Inflammatory macrophage treated with lipopolysaccharide for 1 hour (primary cell): ENCODE results near the gene DHX38.
A peak's percentile ranks its signal among the peaks of the same experiment; 100 is the strongest.

Source experiments
- DNase-seq, 2 donors: peaks; one replicate each; pipeline ENCODE4 v3.0.0-alpha.2; 2020 to 2022

Gene DHX38

DNA sequence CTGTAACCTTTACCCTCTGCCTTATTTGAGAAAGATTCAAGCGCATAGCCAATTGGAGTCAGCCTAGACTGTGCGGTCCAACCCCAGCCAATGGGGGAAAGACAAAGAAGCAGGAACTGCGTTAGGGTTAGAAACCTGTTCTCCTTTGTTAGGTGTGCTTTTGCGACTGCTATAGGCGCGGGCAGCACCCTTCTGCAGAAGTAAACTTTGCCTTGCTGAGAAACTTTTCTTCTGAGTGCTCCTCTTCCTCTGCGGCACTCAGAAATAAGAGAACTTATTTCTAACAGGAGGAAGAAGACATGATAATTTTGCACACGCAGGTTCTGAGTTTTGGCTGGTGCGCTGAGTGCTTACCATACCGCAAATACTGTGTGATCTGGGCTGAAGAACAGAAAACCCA is 9.2 kb upstream of the DHX38 start:
- DNase-seq, result no peak

DNA sequence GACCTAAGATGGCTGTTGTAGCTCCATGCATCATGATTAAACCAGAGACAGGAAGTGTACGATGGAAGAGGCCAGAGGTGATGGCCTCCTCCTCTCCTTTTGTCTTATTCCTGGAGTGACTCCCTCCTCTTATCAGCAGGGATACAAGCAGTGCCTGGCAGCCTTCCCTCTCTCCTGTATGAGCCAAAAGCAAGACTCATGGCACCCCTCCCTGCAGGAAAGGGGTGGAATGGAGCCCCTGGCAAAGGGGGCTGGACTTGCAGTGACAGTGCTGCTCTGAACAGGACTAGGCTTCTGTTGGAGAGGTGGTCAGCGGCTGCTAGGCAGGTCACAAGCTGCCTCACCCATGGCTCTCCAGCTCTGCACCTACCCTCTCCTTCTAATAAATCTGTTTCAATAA is 8.6 kb upstream of the DHX38 start:
- DNase-seq, result no peak

- no peak for DNase-seq
Measured at GRCh38 chr16:72091217-72091616, 2.4 kb upstream of the DHX38 start.

DNA sequence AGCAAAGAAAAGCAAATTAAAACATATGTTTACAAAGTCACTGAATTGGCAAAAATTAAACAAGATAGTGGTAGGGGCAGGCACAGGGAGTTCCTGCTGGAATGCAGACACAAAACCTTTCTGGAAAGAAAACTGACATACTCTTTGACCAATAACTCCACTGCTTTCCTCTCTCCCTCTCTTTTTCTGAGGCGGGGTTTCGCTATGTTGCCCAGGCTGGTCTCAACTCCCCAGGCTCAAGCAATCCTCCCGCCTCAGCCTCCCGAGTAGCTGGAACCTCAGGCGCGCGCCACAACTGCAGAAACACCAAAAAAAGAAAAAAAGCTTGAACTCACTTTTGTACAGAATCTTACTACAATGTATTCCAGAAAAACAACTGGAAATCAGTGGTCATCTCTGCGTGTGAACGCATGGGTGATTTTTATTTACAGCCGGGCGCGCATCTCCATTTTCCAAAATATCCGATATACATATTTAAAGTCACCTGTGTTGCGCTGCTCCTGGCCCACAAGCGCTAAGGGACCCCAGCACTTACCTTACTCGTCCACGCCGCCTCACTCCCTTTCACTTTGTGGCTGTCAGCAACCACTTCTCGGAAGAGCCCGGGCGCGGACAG is 707 bp upstream of the DHX38 start:
- DNase-seq, result peak in 1 of 2 donors; percentile 32

DNA sequence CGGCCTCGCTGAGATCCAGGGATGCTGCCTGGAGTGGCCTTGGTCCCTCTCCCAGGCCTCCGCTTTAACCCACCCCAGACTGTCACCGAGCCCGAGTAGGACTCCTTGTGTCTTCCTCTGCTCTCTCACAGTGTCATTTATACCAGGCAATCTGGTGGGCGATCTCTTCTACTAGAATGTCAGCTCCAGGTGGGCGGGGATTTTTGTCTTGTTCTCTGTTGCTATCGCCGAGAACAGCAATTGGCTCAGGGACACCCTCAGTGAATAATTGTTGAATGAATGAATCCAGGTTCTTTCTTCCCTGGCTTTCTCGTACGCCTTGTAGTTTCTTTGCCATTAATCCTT is 591 bp downstream of the DHX38 start:
- peak; percentile 54 to 64 for DNase-seq

GRCh38 chr16:72098936-72099335 is 5.3 kb downstream of the DHX38 start:
- DNase-seq, result no peak

DNA sequence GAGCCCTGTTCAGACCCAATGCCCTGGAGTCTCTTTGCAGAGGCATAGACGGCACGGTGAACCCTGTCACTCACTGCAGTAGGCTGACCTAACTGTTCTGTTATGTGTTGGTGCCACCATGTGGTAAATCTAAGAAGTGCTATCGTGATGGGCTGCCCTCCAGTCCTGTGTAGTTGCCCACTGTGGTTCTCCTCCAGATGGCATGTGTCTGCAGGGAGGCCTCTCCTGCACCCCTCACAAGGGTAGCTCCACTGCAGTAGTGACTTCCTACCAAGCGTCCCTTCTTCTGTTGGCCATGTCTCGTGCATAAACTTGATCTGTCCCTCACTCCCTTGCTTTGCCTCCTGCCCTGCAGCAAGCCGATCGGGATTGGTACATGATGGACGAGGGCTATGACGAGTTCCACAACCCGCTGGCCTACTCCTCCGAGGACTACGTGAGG is 5.8 kb downstream of the DHX38 start:
- DNase-seq, result peak; percentile 25 to 84

DNA sequence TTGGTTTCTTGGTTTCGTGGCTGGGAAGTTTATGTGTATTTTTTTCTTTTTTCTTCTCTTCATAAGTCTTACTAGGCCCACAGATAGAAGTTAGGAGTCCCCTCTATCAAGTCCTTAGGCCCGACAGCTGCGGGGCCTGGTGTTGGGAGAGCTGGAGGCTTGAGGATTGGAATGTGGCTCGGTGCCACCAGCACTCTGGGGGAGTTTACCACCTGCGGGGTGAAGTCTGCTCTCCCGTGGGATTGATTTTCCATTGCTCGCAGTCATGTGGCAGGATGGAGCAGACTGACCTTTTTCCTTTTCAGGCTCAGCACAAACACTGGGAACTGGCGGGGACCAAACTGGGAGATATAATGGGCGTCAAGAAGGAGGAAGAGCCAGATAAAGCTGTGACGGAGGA is 7.5 kb downstream of the DHX38 start:
- DNase-seq, result no peak

DNA sequence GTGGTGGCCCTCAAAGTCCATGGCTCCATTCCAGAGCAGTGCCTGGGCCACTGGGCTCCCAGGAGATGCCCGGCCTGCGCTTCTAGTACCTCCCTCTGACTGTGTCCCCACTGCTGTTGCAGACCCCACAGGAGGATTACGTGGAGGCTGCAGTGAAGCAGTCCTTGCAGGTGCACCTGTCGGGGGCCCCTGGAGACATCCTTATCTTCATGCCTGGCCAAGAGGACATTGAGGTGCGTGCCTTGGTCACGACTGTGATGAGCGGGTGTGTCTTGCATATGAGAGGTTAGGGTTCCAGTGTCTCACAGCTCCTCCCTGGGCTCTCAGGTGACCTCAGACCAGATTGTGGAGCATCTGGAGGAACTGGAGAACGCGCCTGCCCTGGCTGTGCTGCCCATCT is 11.3 kb downstream of the DHX38 start:
- DNase-seq, result no peak

GRCh38 chr16:72105978-72106377 is 12.3 kb downstream of the DHX38 start:
- no peak for DNase-seq

DNA sequence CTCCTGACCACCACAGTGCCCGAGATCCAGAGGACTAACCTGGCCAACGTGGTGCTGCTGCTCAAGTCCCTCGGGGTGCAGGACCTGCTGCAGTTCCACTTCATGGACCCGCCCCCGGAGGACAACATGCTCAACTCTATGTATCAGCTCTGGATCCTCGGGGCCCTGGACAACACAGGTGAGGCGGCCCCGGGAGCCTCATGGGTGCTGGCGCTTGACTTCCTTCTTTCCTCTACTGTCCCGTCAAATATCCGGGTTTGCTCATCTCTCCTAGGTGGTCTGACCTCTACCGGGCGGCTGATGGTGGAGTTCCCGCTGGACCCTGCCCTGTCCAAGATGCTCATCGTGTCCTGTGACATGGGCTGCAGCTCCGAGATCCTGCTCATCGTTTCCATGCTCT is 13.7 kb downstream of the DHX38 start:
- no peak for DNase-seq

DNA sequence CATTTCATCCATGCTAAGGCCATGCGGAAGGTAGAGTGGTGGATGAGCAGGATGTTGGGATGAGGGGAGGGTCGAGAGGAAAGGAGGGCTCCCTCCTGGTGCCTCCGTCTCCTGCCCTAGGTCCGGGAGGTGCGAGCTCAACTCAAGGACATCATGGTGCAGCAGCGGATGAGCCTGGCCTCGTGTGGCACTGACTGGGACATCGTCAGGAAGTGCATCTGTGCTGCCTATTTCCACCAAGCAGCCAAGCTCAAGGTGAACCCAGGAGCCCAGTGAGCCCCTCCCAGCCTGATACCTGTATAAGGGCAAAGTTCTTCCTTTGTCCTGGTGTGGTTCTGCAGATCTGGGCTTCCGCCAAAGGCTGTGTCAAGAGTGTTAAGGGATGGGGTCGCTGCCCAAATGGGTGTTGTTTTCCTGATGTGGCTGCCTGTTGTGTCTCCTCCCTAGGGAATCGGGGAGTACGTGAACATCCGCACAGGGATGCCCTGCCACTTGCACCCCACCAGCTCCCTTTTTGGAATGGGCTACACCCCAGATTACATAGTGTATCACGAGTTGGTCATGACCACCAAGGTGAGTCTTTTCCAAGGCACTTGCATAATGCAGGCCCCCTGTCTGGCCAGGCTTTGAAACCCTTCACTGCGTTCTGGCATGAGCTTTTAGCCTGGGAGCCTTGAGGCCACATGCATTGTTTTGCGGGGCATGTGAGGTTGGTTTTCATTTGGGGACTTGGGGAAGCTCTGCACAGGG is 14.9 kb downstream of the DHX38 start:
- DNase-seq, result no peak

GRCh38 chr16:72109300-72109699 is 15.7 kb downstream of the DHX38 start:
- no peak for DNase-seq

DNA sequence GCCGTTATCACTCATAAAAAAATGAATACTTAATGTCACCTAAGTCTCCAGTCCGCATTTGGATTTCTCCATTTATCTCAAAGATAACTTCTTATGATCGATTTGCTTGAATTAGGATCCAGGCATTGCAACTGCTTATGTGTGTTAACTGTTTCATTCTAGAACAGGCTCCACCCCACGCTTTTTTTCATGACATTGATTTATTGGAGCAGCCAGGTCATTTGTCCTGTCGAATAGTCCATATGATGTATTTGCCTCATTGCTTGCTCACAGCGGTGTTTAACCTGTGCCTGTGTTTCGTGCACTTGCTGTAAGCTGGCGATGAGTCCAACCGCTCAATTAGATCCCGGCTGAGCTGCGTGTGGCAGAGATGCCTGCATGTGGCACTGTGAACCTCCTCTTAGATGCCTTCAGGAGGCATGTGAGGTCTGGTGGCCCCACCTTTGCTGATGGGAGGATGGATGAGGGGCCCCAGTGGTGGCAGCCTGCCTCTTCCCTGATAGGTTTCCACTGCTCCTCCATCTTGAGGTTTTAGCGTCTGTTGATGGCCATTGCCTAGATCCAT is 16.4 kb downstream of the DHX38 start:
- no peak for DNase-seq

DNA sequence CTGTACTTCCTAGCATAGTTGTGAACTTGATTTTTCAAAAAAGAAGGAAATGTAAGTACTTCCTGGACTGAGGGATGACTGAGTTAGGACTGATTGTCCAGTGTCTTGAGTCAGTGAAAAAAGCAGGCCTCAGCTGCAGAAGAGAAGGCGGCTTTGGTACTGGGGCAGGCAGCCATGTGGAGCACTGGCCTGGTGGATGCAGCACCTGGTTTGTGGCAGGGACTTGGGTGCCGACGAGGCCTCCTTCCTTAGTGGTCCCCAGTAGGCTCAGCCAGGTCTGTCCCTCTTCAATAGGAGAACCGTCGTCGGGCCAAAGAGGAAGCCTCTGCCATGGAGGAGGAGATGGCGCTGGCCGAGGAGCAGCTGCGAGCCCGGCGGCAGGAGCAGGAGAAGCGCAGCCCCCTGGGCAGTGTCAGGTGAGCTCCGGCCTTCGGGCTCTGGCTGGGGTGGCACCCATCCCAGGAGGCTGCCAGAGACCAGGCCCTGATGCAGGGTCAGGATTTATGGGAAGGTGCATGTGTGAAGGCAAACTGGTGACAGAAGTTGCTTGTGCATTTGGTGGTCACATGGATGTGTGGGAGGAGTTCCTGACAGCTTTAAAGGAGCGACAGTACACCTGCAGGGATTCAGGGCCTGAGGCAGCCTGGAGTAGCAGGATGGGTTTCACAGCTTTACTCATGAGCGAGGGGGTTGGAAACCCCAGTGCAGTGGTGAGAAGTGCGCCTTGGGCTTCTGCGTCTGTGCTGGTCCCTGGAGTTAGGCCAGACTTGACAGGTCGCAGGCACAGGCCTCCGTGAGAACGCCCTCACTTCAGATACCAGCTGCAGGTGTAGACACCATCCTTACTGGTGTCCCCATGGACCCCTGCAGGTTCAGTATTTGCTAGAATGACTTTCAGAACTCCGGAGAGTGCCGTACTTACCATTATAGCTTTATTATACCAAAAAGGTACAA is 17.3 kb downstream of the DHX38 start:
- no peak for DNase-seq

DNA sequence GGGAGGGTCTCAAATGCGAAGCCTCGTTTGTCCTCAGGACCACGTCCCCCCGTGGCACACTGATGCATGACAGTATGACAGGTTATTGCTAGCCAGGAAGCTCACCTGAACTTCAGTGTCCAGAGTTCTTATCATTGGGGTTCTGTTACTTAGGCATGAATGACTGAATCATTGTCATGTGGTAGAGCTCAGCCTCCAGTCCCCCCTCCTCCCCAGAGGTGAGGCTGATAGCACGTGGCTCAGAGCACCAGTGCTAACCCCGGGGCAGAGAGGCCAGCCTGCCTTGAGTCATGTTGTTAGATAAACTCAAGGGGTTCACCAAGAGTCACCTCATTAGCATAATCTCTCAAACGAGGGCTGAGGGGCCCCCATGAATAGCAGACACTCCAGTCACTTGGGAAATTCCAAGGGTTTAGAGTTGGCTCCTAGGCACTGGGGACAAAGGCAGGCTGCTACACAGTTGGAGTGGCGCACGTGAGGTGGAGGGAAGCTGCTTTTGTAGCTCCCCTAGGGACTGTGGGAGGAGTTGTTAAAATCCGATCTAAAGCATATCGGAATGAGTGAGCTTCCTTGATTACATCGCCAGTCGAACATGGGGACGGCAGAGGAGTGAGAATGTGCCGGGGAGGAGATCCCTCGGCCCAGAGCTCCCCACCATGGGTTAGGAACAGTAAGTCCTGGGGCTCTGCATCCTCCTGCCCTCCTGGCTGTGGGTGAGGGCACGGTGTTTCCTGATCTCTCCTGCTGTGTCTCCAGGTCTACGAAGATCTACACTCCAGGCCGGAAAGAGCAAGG is 18.2 kb downstream of the DHX38 start:
- no peak for DNase-seq

- DNase-seq, result no peak
Measured at GRCh38 chr16:72112452-72112792, 18.8 kb downstream of the DHX38 start.

DNA sequence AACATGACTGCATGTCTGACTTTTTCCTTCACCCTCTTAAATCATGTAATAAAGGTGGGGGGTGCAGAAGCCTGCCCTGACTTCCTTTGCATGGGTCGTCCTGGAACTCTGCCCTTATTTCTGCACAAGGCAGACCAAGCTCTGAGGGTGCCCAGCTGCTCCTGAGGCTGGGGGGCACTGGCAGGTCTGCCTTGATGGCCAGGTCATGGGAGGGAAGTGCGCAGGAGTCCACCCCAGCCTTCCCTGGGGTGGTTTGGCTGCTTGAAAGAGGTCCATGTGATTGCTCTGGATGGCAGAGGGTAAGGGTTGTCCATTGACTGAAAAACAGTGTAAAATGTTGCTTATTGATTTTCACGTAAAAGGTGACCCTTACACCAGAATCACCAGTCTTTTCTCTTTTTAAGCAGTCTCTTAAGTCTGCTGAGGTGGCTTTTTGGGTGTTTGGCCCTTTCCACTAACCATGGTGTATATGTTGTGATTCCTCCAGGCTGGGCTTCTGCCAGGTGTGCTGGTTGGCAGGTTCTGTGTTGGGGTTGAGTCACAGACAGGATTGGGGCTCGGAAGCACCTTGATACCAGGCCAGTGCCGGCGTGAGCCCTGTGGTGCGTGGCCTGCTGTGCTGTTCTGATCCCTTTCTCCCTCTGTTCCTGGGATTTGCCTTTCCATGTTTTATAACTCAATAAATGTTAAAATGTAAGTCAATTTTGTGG is 19.4 kb downstream of the DHX38 start:
- DNase-seq, result no peak

GRCh38 chr16:72113616-72113945 is 19.9 kb downstream of the DHX38 start:
- DNase-seq, result no peak

- no peak for DNase-seq
Measured at GRCh38 chr16:72120026-72120425, 26.4 kb downstream of the DHX38 start.

- no peak for DNase-seq
Measured at GRCh38 chr16:72122308-72122707, 28.7 kb downstream of the DHX38 start.

DNA sequence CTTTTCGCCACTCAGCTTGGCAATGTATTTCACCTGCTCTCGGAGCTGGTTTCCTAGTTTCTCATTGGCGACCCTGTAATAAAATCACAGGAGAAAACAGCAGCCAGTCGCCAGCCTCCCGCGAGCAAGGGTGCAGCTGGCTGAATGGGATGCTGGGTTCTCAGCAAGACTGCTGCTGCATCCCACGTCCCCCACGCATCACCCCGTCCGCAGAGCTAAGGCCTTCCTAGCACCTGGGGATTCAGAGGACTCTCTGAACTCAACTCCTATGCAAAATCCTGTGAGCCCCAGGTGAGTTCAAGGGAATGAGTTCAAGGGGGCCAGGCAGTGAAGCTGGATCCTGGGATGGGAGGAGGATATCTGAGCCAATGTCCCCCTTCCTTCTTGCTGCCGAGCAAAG is 29.3 kb downstream of the DHX38 start:
- DNase-seq, result no peak
